ENCODE measurements around the gene PSAP.

The PSAP gene

DNA sequence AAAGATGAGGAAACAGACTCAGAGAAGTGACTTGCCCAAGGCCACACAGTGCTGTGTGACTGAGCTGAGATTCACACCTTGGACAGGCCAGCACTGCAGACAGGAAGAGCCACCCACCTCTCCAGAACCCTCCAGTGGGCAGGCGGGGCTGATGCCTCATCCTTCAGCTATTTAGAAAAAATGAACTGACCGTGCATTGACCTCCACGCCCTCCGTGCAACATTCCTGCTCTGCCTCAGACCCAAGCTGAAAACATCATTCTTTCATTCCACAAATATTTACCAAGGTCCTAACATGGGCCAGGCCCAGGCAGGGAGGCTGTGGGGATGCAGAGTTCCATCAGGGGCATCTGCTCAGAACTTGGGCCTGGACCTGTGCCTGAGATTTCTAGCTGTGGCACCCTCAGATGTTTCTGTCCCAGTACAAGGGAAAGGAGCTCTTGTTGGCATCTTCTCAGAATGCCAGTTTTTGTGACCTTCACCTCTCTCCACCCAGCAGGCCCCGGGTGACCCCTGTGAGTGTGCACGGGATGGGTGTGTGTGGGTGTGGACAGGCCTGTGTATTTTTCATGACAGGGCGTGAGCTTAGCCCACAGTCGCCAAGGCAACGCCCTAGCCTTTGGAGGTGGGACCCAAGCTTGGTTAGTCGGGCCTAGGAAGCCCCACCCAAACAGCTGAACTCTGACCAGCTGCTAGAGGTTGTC lies 84.2 kb downstream of the PSAP start:
- H3K9me3 ChIP-seq, result no peaks in the 10 kb centered on the region
- H3K4me3 ChIP-seq, result no peak overlapping the region
- no peaks in the 10 kb centered on the region for H3K4me1 ChIP-seq
- no peak for DNase-seq (ENCODE audit: low spot score in 2 of 2)
- in situ Hi-C loops (cut with MboI; ENCODE audit: low sequenced_read_pairs), result no loop called here
- H3K36me3 ChIP-seq (replicated peaks), result no peaks in the 10 kb centered on the region
- H3K27me3 ChIP-seq (ENCODE audit: low read depth), result no peaks in the 10 kb centered on the region
